ENCODE measurements around the gene DST. TPM values are rescaled to one million over a fixed set of nuclear protein-coding genes. Genes with fewer than 3 reads are reported as not detected.
"Not testable (repeated sequence)": the region's sequence is repeated elsewhere in the genome, so short reads cannot be mapped to it uniquely, and the experiment has no call there.

DST gene
- total RNA-seq, 1 donor from 2014 or later, result 6.0 TPM

DNA sequence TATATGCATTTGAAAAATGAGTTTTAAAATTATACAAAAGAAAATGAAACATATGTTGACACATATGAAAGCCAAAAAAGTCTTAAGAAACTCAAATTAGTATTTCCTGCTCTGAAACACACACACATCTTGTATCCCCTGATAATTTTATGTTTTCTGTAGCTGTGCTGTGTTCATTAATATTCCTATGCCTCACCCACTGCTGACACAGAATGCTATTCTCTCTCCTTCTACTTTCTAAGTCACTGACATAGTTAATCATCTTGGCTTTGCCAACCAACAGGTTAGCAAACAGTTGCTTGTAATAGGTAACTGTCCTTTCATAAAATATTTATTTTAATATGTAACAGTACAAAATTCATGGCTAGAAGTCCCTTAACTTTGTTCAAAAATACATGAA, 140.7 kb downstream of the DST start:
- no peak overlapping the region for H3K27ac Mint-ChIP-seq
- H3K4me1 Mint-ChIP-seq (ENCODE audit: low read depth), result no peaks in the 10 kb centered on the region
- no peaks in the 10 kb centered on the region for H3K9me3 Mint-ChIP-seq

DNA sequence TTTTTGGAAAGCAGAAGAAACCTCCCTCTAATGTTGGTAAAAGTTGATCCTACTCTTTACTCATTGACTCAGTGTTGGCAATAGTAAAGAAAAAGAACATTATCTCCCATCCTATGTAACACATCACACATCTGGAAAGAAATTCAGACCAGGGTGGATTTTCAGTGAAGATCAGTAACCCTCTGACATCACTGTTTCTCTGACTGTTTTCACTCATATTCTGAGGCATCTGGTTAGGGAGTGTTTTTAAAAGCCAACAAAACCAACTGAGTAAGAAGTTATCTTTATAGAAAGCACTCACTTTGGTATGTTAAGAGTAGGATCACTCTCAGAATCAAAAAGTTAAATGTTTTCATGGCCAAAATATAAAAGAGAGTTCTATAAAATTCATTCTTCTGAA, 143.6 kb downstream of the DST start:
- Mint-ChIP-seq H3K4me3 (no peak overlapping the region), H3K27me3 (ENCODE audit: insufficient read depth) (no peaks in the 10 kb centered on the region), H3K4me1 (ENCODE audit: low read depth) (no peaks in the 10 kb centered on the region), H3K27ac (no peak overlapping the region), H3K9me3 (no peaks in the 10 kb centered on the region), H3K36me3 (ENCODE audit: low read depth) (no peaks in the 10 kb centered on the region)
- DNase-seq (ENCODE audit: low spot score), result no peak
- intact Hi-C loops (cut with micrococcal nuclease), result no loop called here

More for the DNA sequence above, 140.7 kb downstream of the DST start:
- H3K36me3 Mint-ChIP-seq (ENCODE audit: low read depth), result no peaks in the 10 kb centered on the region
- no peak overlapping the region for H3K4me3 Mint-ChIP-seq
- H3K27me3 Mint-ChIP-seq (ENCODE audit: insufficient read depth), result no peaks in the 10 kb centered on the region
- DNase-seq (ENCODE audit: low spot score), result no peak
- intact Hi-C loops (cut with micrococcal nuclease), result no loop called here

DNA sequence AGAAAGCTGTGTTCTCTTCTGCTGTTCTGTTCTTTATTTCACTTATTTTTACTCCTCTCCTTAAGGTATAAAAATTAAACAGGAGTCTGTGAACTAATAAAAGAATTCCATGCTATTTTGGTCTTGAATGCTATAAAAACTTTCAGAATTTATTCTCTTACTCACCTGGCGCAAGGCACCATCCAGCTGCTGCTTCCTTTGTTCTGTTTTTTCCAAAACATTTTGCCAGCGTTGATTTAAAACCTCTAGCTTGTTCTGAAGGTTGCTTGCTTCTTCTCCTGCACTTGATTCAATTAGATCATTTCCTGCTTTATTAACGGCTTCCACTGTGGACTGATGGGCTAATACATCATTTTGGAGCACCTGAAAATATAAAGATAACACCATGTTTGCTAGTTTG, 145.0 kb downstream of the DST start:
- Mint-ChIP-seq H3K4me1 (ENCODE audit: low read depth) (no peaks in the 10 kb centered on the region), H3K9me3 (no peaks in the 10 kb centered on the region)

DNA sequence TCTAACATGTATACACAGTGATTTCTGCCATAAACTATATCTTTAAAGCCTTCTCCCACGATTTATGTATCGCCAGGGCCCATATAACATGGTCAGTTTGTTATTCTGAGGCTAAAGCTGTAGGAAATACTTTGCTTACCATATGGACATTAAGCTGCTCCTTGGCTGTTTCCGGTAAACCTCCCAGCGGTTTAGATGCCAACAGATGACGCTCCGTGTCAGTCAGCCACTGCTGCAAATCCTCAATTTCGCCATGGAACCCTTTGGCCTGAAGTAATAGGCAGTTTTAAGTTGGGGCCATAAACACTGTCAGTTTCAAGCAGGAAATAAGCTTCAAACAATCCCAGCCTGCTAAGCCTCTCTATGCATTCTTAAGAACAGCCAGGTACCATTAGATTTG, 145.4 kb downstream of the DST start:
- H3K27ac Mint-ChIP-seq, result no peak overlapping the region
- DNase-seq (ENCODE audit: low spot score), result no peak
- H3K4me3 Mint-ChIP-seq, result no peak overlapping the region
- H3K4me1 Mint-ChIP-seq (ENCODE audit: low read depth), result no peaks in the 10 kb centered on the region
- no peaks in the 10 kb centered on the region for H3K36me3 Mint-ChIP-seq (ENCODE audit: low read depth)
- H3K27me3 Mint-ChIP-seq (ENCODE audit: insufficient read depth), result no peaks in the 10 kb centered on the region
- H3K9me3 Mint-ChIP-seq, result no peaks in the 10 kb centered on the region
- intact Hi-C loops (cut with micrococcal nuclease), result no loop called here

More for the DNA sequence above, 145.0 kb downstream of the DST start:
- no peak for DNase-seq (ENCODE audit: low spot score)
- no peaks in the 10 kb centered on the region for H3K27me3 Mint-ChIP-seq (ENCODE audit: insufficient read depth)
- H3K4me3 Mint-ChIP-seq, result no peak overlapping the region
- H3K36me3 Mint-ChIP-seq (ENCODE audit: low read depth), result no peaks in the 10 kb centered on the region
- intact Hi-C loops (cut with micrococcal nuclease), result no loop called here
- no peak overlapping the region for H3K27ac Mint-ChIP-seq

DNA sequence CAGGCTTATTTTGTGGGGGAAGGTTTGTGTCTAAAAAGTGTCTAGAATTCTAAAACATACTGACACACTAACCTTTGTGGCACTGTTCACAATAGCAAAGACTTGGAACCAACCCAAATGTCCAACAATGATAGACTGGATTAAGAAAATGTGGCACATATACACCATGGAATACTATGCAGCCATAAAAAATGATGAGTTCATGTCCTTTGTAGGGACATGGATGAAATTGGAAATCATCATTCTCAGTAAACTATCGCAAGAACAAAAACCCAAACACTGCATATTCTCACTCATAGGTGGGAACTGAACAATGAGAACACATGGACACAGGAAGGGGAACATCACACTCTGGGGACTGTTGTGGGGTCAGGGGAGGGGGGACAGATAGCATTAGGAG, 146.0 kb downstream of the DST start:
- H3K4me3 Mint-ChIP-seq; H3K27ac Mint-ChIP-seq; H3K27me3 Mint-ChIP-seq (ENCODE audit: insufficient read depth); H3K4me1 Mint-ChIP-seq (ENCODE audit: low read depth); DNase-seq (ENCODE audit: low spot score); H3K9me3 Mint-ChIP-seq; H3K36me3 Mint-ChIP-seq (ENCODE audit: low read depth); intact Hi-C loops (cut with micrococcal nuclease): not testable (repeated sequence)

DNA sequence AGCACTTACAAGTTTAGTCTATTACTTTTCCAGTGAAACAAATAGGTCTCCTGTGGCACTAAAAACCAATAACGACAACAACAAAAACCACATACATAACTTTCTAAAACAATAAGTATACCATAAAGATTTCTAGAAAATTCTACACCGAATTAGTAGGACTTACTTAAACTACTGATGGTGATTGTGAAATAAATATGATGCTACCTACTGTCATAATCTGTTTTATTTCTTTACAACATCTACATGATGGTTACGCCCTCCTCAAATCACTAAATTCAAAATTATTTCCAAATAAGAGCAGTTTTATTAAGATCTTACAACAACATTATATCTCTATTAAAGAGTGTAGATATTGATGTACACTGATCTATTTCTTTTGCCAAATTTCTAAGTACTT, 147.0 kb downstream of the DST start:
- Mint-ChIP-seq H3K36me3 (ENCODE audit: low read depth) (no peaks in the 10 kb centered on the region), H3K27me3 (ENCODE audit: insufficient read depth) (no peaks in the 10 kb centered on the region), H3K4me1 (ENCODE audit: low read depth) (no peaks in the 10 kb centered on the region), H3K9me3 (no peaks in the 10 kb centered on the region), H3K27ac (no peak overlapping the region), H3K4me3 (no peak overlapping the region)
- no peak for DNase-seq (ENCODE audit: low spot score)
- intact Hi-C loops (cut with micrococcal nuclease), result no loop called here

DNA sequence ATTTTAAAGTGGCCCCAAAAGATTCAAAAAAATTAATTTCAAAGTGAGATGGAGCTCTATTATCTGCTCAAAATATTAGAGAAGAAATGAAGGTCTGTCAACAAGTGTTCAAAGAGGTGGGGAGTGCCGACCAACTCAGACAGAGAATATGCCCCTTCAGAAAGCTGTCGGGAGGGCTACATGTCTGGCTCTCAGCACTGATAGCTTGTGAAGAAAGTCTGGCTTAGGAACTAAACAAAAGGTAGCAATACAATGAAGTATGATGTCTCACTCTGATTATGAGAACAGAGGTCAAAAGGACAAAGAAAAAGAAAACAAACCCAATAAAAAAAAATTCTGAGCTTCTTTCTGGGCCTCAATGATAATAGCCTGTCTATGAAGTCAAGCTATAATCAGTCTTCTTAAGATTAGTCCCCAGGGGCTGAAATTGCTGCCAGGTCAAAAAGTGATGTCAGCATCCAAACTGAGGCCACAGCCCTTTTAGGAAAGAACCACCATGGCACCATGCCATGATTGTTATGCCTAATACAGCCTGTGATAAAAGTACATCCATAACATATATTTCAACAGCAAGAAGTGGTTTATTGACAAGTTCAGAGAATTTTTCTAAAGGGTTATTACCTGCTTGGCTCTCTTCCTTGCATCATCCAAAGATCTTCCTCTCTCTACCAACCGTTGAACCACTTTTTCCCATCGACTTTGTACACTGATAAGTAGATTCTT, 150.9 kb downstream of the DST start:
- Mint-ChIP-seq H3K4me1 (ENCODE audit: low read depth) (no peaks in the 10 kb centered on the region), H3K9me3 (no peaks in the 10 kb centered on the region), H3K27me3 (ENCODE audit: insufficient read depth) (no peaks in the 10 kb centered on the region), H3K4me3 (no peak overlapping the region), H3K27ac (no peak overlapping the region), H3K36me3 (ENCODE audit: low read depth) (no peaks in the 10 kb centered on the region)
- DNase-seq (ENCODE audit: low spot score), result no peak
- intact Hi-C loops (cut with micrococcal nuclease), result no loop called here

DNA sequence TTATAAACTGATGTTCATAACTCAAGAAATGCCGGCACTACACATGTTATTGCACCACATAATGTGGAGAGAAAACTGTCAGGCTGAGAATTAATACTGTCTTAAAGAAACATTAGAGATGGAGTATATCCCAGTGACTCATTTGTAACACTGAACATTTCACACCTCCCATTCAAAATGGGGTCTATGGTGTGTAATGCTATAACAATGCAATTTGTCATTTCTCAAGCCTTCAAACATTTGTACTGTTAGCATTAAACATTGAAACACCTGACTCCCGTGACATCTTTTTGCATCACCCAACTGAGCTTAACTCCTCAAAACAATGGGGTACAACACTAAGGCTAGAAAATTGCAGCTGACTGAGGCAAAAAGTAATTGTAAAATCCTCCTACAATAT, 151.7 kb downstream of the DST start:
- DNase-seq (ENCODE audit: low spot score), result no peak
- no peak overlapping the region for H3K27ac Mint-ChIP-seq
- intact Hi-C loops (cut with micrococcal nuclease), result no loop called here
- H3K4me1 Mint-ChIP-seq (ENCODE audit: low read depth), result no peaks in the 10 kb centered on the region
- no peaks in the 10 kb centered on the region for H3K9me3 Mint-ChIP-seq
- no peaks in the 10 kb centered on the region for H3K27me3 Mint-ChIP-seq (ENCODE audit: insufficient read depth)
- no peak overlapping the region for H3K4me3 Mint-ChIP-seq
- no peaks in the 10 kb centered on the region for H3K36me3 Mint-ChIP-seq (ENCODE audit: low read depth)

DNA sequence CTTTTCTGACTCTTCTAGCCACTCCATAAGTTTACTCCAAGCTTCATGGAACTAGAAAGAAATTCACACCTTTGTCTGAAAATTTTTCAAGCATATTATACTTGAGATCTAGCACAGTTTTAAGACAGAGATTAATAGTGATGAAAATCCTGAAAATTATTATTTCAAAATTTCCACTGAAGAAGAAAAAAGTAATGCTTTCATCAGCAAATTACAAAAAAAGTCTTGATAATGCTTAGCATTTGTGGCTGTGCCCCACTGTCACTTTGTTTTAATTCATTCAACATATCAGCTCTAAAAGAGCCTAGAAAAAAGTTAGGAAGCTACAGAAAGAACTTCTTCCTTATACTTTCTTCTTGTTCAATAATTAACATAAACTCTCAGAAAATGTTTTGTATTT, 153.1 kb downstream of the DST start:
- no peaks in the 10 kb centered on the region for H3K4me1 Mint-ChIP-seq (ENCODE audit: low read depth)
- H3K9me3 Mint-ChIP-seq, result no peaks in the 10 kb centered on the region
- intact Hi-C loops (cut with micrococcal nuclease), result no loop called here
- no peak for DNase-seq (ENCODE audit: low spot score)
- H3K4me3 Mint-ChIP-seq, result no peak overlapping the region
- no peak overlapping the region for H3K27ac Mint-ChIP-seq
- H3K36me3 Mint-ChIP-seq (ENCODE audit: low read depth), result no peaks in the 10 kb centered on the region
- H3K27me3 Mint-ChIP-seq (ENCODE audit: insufficient read depth), result no peaks in the 10 kb centered on the region

DNA sequence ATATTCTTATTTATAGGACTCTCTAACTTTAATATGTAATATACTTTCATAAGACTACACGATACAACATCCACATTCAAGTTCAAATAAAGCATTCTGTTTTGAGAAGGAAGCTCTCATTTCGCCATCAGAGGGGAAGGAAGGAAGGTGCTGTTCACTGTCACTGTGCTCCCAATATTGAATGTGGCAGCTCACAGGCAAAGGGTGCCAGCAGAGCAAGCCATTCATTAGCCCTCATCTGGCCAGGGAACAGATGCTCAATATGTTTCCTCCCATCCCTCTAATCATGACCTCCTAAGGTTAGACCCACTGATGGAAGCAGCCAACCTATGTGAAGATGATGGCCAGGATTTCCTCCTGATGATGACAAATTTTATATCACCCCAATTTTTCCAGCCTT, 154.4 kb downstream of the DST start:
- Mint-ChIP-seq H3K36me3 (ENCODE audit: low read depth) (no peaks in the 10 kb centered on the region), H3K4me3 (no peak overlapping the region), H3K27ac (no peak overlapping the region), H3K9me3 (no peaks in the 10 kb centered on the region), H3K27me3 (ENCODE audit: insufficient read depth) (no peaks in the 10 kb centered on the region), H3K4me1 (ENCODE audit: low read depth) (no peaks in the 10 kb centered on the region)
- no peak for DNase-seq (ENCODE audit: low spot score)
- intact Hi-C loops (cut with micrococcal nuclease), result no loop called here

DNA sequence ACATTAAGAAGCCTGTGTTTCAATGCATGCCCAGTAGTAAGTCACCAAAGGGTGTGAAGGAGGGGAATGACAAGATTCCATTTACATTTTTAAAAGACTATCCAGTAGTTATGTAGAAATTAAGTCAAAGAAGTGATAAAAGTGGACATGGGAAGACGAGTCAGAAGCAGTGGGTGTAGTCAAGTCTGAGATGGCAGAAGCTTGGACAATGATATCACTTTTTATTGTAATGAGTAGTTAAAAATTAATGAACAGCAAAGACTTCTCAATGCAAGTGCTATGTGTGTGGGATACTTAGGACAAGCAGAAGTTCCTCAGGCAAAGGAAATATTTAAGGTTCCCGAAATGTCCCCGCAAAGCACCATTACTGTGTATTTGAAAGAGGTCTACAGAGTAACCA, 156.0 kb downstream of the DST start:
- no peak for DNase-seq (ENCODE audit: low spot score)
- Mint-ChIP-seq H3K4me1 (ENCODE audit: low read depth) (no peaks in the 10 kb centered on the region), H3K9me3 (no peaks in the 10 kb centered on the region), H3K4me3 (no peak overlapping the region), H3K27me3 (ENCODE audit: insufficient read depth) (no peaks in the 10 kb centered on the region), H3K27ac (no peak overlapping the region), H3K36me3 (ENCODE audit: low read depth) (no peaks in the 10 kb centered on the region)
- intact Hi-C loops (cut with micrococcal nuclease), result no loop called here

DNA sequence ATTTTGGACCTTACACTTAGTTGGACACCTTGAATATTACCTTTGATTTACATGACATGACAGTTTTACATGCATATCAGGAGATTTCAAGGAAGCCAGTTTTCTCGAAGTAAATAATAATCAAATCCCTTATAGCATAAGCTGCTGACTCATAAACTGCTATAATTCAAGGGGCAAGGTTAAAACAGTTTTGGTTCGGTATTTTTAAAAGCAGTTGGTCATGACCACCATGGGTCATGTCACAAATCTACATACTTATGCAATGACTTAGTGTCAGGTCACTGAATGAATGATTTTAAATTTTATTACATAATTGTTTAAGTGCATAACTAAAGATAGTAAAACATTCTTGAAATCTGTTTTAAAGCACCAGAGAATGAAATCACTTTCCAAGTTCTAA, 158.0 kb downstream of the DST start:
- H3K36me3 Mint-ChIP-seq (ENCODE audit: low read depth), result no peaks in the 10 kb centered on the region
- no peaks in the 10 kb centered on the region for H3K4me1 Mint-ChIP-seq (ENCODE audit: low read depth)
- no peak overlapping the region for H3K27ac Mint-ChIP-seq
- no peak overlapping the region for H3K4me3 Mint-ChIP-seq
- H3K9me3 Mint-ChIP-seq, result no peaks in the 10 kb centered on the region
- intact Hi-C loops (cut with micrococcal nuclease), result no loop called here
- no peak for DNase-seq (ENCODE audit: low spot score)
- H3K27me3 Mint-ChIP-seq (ENCODE audit: insufficient read depth), result no peaks in the 10 kb centered on the region

DNA sequence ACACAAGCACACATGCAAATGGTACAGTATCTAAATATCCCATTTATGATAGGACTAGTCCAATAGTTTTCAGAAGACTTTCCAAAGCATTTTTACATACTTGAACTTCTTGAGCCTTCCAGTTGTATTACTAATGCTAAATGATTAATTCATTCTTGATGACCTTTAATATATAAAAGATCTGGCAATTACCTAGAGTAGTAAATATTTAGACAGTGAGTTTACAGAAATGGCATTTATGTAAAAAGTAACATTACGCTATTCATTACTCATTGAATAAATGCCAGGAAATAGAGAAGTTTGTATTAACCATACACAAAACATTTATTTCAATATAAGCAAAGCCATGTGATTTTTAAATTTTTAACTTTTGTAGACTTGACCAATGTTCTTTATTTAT, 158.8 kb downstream of the DST start:
- H3K27me3 Mint-ChIP-seq (ENCODE audit: insufficient read depth), result no peaks in the 10 kb centered on the region
- no peak overlapping the region for H3K4me3 Mint-ChIP-seq
- no peak for DNase-seq (ENCODE audit: low spot score)
- H3K36me3 Mint-ChIP-seq (ENCODE audit: low read depth), result no peaks in the 10 kb centered on the region
- intact Hi-C loops (cut with micrococcal nuclease), result no loop called here
- H3K27ac Mint-ChIP-seq, result no peak overlapping the region
- H3K9me3 Mint-ChIP-seq, result peaks cover 5% of the 10 kb centered on the region
- no peaks in the 10 kb centered on the region for H3K4me1 Mint-ChIP-seq (ENCODE audit: low read depth)

DNA sequence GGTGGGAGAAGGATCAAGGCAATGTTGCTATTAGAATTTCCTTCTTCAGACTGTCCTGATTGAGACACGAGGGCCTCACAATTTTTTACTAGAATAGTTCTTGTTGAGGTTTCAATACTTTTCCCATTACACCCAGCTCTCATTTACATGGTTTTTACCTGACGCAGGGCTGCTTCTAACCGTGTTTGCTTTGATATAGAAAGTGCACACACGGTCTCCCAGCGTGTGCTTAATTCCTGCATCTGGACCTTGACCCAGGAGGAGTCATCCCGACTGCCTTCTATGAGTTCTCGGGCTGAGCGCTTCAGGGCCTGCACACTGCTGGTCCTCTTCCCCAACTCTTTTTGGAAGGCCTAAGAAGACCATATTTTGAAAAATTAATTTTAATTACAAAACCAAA, 160.2 kb downstream of the DST start:
- DNase-seq (ENCODE audit: low spot score), result no peak
- Mint-ChIP-seq H3K36me3 (ENCODE audit: low read depth) (no peaks in the 10 kb centered on the region), H3K9me3 (peaks cover 8% of the 10 kb centered on the region), H3K27ac (no peak overlapping the region), H3K4me1 (ENCODE audit: low read depth) (no peaks in the 10 kb centered on the region), H3K4me3 (no peak overlapping the region), H3K27me3 (ENCODE audit: insufficient read depth) (no peaks in the 10 kb centered on the region)
- intact Hi-C loops (cut with micrococcal nuclease), result no loop called here
